HepG2 (cell line): ENCODE measurements around the gene CYTH1. TPM values are rescaled to one million over a fixed set of nuclear protein-coding genes. Genes with fewer than 3 reads are reported as not detected.

Source experiments
- ATF6 ChIP-seq: sonication (generic); formaldehyde crosslinking; conservative IDR thresholded peaks from 2 replicates; pipeline ENCODE4 v1.4.0; 2020; ENCODE audit warnings: missing genetic modification reagents
- KLF9 ChIP-seq: IDR thresholded peaks from 2 replicates; pipeline ENCODE4 v1.6.1; 2016; ENCODE audit warnings: low read depth
- NFKB2 ChIP-seq: sonication (generic); formaldehyde crosslinking; IDR thresholded peaks from 2 replicates; pipeline ENCODE4 v1.4.0; 2020; ENCODE audit warnings: missing genetic modification reagents, borderline replicate concordance
- THAP8 ChIP-seq: sonication (generic); formaldehyde crosslinking; IDR thresholded peaks from 2 replicates; pipeline ENCODE4 v1.5.1; 2020; ENCODE audit warnings: missing genetic modification reagents, mild to moderate bottlenecking, borderline replicate concordance
- TRAFD1 ChIP-seq: sonication (generic); formaldehyde crosslinking; IDR thresholded peaks from 2 replicates; pipeline ENCODE4 v1.5.1; 2020; ENCODE audit warnings: missing genetic modification reagents, mild to moderate bottlenecking, borderline replicate concordance
- ZNF235 ChIP-seq: sonication (generic); formaldehyde crosslinking; IDR thresholded peaks from 2 replicates; pipeline ENCODE4 v1.8.1; 2023; ENCODE audit warnings: mild to moderate bottlenecking, missing genetic modification reagents, borderline replicate concordance
- ZNF260 ChIP-seq: sonication (generic); formaldehyde crosslinking; IDR thresholded peaks from 2 replicates; pipeline ENCODE4 v1.4.0; 2020; ENCODE audit warnings: missing genetic modification reagents, low read depth, mild to moderate bottlenecking, borderline replicate concordance
- ZNF407 ChIP-seq: sonication (generic); formaldehyde crosslinking; IDR thresholded peaks from one replicate; pipeline ENCODE4 v1.5.1; 2020; ENCODE audit warnings: mild to moderate bottlenecking, missing genetic modification reagents; ENCODE audit errors: not compliant biosample characterization
- ZNF574 ChIP-seq: sonication (generic); formaldehyde crosslinking; IDR thresholded peaks from 2 replicates; pipeline ENCODE4 v1.4.0; 2020; ENCODE audit warnings: missing genetic modification reagents
- ZNF674 ChIP-seq: sonication (generic); formaldehyde crosslinking; IDR thresholded peaks from 2 replicates; pipeline ENCODE4 v1.5.0; 2020; ENCODE audit warnings: low read depth, mild to moderate bottlenecking, missing genetic modification reagents
- ZNF703 ChIP-seq: sonication (generic); formaldehyde crosslinking; IDR thresholded peaks from 2 replicates; pipeline ENCODE4 v1.5.1; 2020; ENCODE audit warnings: missing genetic modification reagents, mild to moderate bottlenecking, moderate library complexity, borderline replicate concordance
- polyA plus RNA-seq, 8 experiments: library from polyadenylated mRNA; depleted of rRNA in 3 of 8; stranded (reverse) in 7 of 8; unstranded in 1 of 8; fragments of >200 nt; fragmentation: Illumina TruSeq in 4 of 8; extraction: Trizol in 4 of 8; gene quantifications; 2 replicates each; pipeline versions ENCODE4 v1.2.1 to v1.2.3, GENCODE V29; 2011 to 2016; ENCODE audit warnings: low read depth in 4 of 8, missing spikeins in 1 of 8, mixed read lengths in 1 of 8; ENCODE audit not compliant: insufficient read depth in 1 of 8
- total RNA-seq, 5 experiments: library from RNA; depleted of rRNA; stranded (reverse); fragments of >200 nt; fragmentation: Illumina TruSeq; extraction: Trizol; gene quantifications; 2 replicates each; pipeline ENCODE4 v1.2.3, GENCODE V29; 2016; ENCODE audit warnings: low read depth in 1 of 5

Gene CYTH1
- total and polyA plus RNA-seq, 2 of the 13 experiments (the other 11 are each of a cell fraction or from before 2014, with no cell fraction given) = 20.1 to 48.9 TPM

- TF ChIP-seq ZNF674 = no peak
- TF ChIP-seq THAP8 = no peak
- no peak for TF ChIP-seq ZNF235 (CRISPR knock-in tag)
- no peak for TF ChIP-seq NFKB2
- TF ChIP-seq KLF9 = no peak
- TF ChIP-seq ZNF260 (CRISPR knock-in tag) = no peak
- TF ChIP-seq ATF6 = no peak
- no peak for TF ChIP-seq ZNF574 (CRISPR knock-in tag)
- no peak for TF ChIP-seq ZNF703
- TF ChIP-seq ZNF407 (CRISPR knock-in tag) = no peak
- TF ChIP-seq TRAFD1 (CRISPR knock-in tag) = no peak
Observed at GRCh38 chr17:78746263-78746948, 35.7 kb downstream of the CYTH1 start (continued).
